ENCODE data around the gene MED27. TPM values are rescaled to one million over a fixed set of nuclear protein-coding genes. Genes with fewer than 3 reads are reported as not detected.

MED27 gene
- total and polyA plus RNA-seq, 2 of the 8 experiments (the other 6 are each of a cell fraction or from before 2014, with no cell fraction given) = 29.9 to 56.5 TPM

DNA sequence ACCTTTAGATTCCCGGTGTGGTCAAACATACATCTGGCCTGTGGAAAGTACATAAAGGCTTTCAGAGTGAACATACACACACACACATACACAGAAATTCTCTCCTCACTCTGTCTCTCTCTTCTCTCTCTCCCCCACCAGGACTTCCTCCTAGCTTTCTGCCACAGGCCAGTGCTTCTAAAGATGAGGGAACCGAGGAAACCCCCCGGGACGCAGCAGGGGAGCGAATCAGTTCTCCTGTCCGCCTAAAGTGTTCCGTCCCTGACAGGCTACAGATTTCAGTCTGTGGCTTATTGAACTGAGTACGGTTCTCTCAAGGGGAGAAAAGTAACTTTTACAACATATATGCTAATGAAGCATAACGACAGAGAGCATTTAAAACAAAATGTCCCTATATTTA, 75.8 kb downstream of the MED27 start:
- Histone ChIP-seq H3K23ac (ENCODE audit: insufficient read length) (no peak overlapping the region), H3K56ac (replicated peaks; ENCODE audit: insufficient read length, low read depth, low read length) (no peak overlapping the region), H3K9ac (replicated peaks in 1 of 4; ENCODE audit: extremely low read depth in 1 of 4, low read depth in 3 of 4, low read length in 3 of 4) (no peak overlapping the region), H3K4me3 (ENCODE audit: extremely low read depth in 1 of 4, insufficient read depth in 2 of 4, low read depth in 3 of 4, low read length in 4 of 4) (no peak overlapping the region), H3K23me2 (ENCODE audit: low read depth, low read length) (no peaks in the 10 kb centered on the region), H3K36me3 (ENCODE audit: control insufficient read depth in 2 of 4, insufficient read depth in 4 of 4, low read length in 3 of 4) (no peaks in the 10 kb centered on the region), H2BK5ac (ENCODE audit: low read depth, low read length) (0 out of 2 replicates have a peak overlapping the region, but pooled peaks have one; percentile 4), H2BK20ac (ENCODE audit: low read length) (no peak overlapping the region), H2BK120ac (replicated peaks; ENCODE audit: low read depth, low read length) (no peak overlapping the region), H3K79me2 (ENCODE audit: control insufficient read depth in 1 of 2, insufficient read depth in 2 of 2, low read length in 2 of 2) (peaks cover 0 to 13% of the 10 kb centered on the region in 2 experiments; a peak in 2 of 4 replicates), H4K5ac (ENCODE audit: insufficient read length, low read depth, low read length) (no peak overlapping the region), H4K91ac (replicated peaks; ENCODE audit: insufficient read length, low read length) (no peak overlapping the region), H3K27me3 (replicated peaks in 1 of 4; ENCODE audit: control insufficient read depth in 3 of 4, extremely low read depth in 1 of 4, insufficient read depth in 3 of 4, low read length in 3 of 4) (no peaks in the 10 kb centered on the region), H3K14ac (ENCODE audit: insufficient read length) (no peak overlapping the region), H2AFZ (ENCODE audit: low read length) (no peak overlapping the region), H3K4me2 (ENCODE audit: insufficient read depth in 1 of 2, low read depth in 2 of 2, low read length in 2 of 2) (no peak overlapping the region), H2AK5ac (ENCODE audit: low read depth, low read length) (no peak overlapping the region), H2BK12ac (ENCODE audit: low read depth, low read length) (no peak overlapping the region), H4K20me1 (replicated peaks in 1 of 2; ENCODE audit: control insufficient read depth in 1 of 2, insufficient read depth in 2 of 2, low read length in 2 of 2) (peaks cover 0 to 2% of the 10 kb centered on the region in 2 experiments), H3K18ac (ENCODE audit: extremely low read depth, low read length) (0 out of 2 replicates have a peak overlapping the region, but pooled peaks have one; percentile 19), H3K4me1 (replicated peaks in 1 of 4; ENCODE audit: control insufficient read depth in 3 of 4, insufficient read depth in 4 of 4, low read length in 3 of 4) (peaks cover 10 to 38% (median 25%) of the 10 kb centered on the region in 4 experiments), H3K79me1 (ENCODE audit: low read depth, low read length) (peaks cover 6% of the 10 kb centered on the region), H3K27ac (ENCODE audit: low read depth, low read length) (no peak overlapping the region), H3K4ac (replicated peaks; ENCODE audit: insufficient read length, low read depth, low read length) (peak overlapping the region; percentile 36), H4K8ac (ENCODE audit: extremely low read depth, insufficient read depth, low read length) (no peak overlapping the region), H2BK15ac (ENCODE audit: low read length) (no peak overlapping the region), H3K9me3 (ENCODE audit: insufficient read depth in 2 of 2, low read depth in 1 of 2, low read length in 1 of 2) (no peaks in the 10 kb centered on the region)
- 78% methylated on average over 9 of the region's 9 CpGs; no CpG with 5 or more reads in 1 of the 2 experiments for WGBS, 2 experiments (ENCODE audit: extremely low coverage in 1 of 2, insufficient coverage in 1 of 2, insufficient read length in 1 of 2, insufficient replicate concordance in 2 of 2, low coverage in 1 of 2, low lambda C conversion rate in 2 of 2, missing lambda C conversion rate in 1 of 2)
- CTCF ChIA-PET (ENCODE audit: partially characterized antibody) = no interaction called here
- FAIRE-seq = no peak
- POLR2A ChIA-PET (ENCODE audit: partially characterized antibody) = no interaction called here
- TF ChIP-seq RFX5 (IDR thresholded peaks at IDR 0.05; ENCODE audit: borderline replicate concordance, low read depth, low read length) (no peak), POU5F1 (IDR thresholded peaks at IDR 0.05; ENCODE audit: low read depth, low read length) (no peak), CHD1 (IDR thresholded peaks at IDR 0.05; ENCODE audit: low read depth, low read length) (no peak), TAF7 (optimal IDR thresholded peaks at IDR 0.05; ENCODE audit: borderline replicate concordance, low read depth, low read length) (no peak), TBP (IDR thresholded peaks at IDR 0.05; ENCODE audit: low read depth, low read length) (no peak), TEAD4 (IDR thresholded peaks at IDR 0.05; ENCODE audit: low read depth, low read length) (no peak), KDM4A (IDR thresholded peaks at IDR 0.05; ENCODE audit: low read depth, low read length, severe bottlenecking) (no peak), HDAC2 (IDR thresholded peaks at IDR 0.05; ENCODE audit: borderline replicate concordance in 1 of 2, low read depth in 2 of 2, low read length in 2 of 2) (no peak), JUND (IDR thresholded peaks at IDR 0.05; ENCODE audit: low read length) (no peak), KDM1A (IDR thresholded peaks at IDR 0.05; ENCODE audit: borderline replicate concordance, low read length) (no peak), NANOG (IDR thresholded peaks at IDR 0.05; ENCODE audit: insufficient read depth, low read depth, low read length, poor library complexity, severe bottlenecking) (no peak), E2F6 (IDR thresholded peaks at IDR 0.05) (no peak), SIX5 (IDR thresholded peaks at IDR 0.05; ENCODE audit: low read depth, low read length) (no peak)
- no peak for DNase-seq (ENCODE audit: low read depth in 1 of 2, low spot score in 2 of 2)
